Mucosa of descending colon (tissue), 3 donors: ENCODE results near the gene ACTR1B. TPM values are rescaled to one million over a fixed set of nuclear protein-coding genes. Genes with fewer than 3 reads are reported as not detected.
A peak's percentile ranks its signal among the peaks of the same experiment; 100 is the strongest.

Experiments used
- ATAC-seq: fragments of 200-7000 bp; cut with Tn5 transposase; one replicate; pipeline ENCODE4 v1.9.1; 2020; ENCODE audit warnings: mild to moderate bottlenecking, moderate library complexity
- DNase-seq, 3 donors: peaks; one replicate each; pipeline ENCODE4 v3.0.0-alpha.2; 2020
- H3K36me3 ChIP-seq: fragments of 200-600 bp; one replicate; pipeline ENCODE4 v1.8.0; 2021; ENCODE audit warnings: low read depth, mild to moderate bottlenecking
- H3K4me1 ChIP-seq: fragments of 200-600 bp; one replicate; pipeline ENCODE4 v1.8.0; 2021; ENCODE audit warnings: low read depth, mild to moderate bottlenecking
- H3K4me3 ChIP-seq: fragments of 200-600 bp; one replicate; pipeline ENCODE4 v1.8.0; 2021; ENCODE audit warnings: mild to moderate bottlenecking
- H3K9me3 ChIP-seq: fragments of 200-600 bp; one replicate; pipeline ENCODE4 v1.8.0; 2021; ENCODE audit warnings: mild to moderate bottlenecking
- CTCF ChIP-seq: fragments of 200-600 bp; IDR thresholded peaks from one replicate; pipeline ENCODE4 v1.8.0; 2022; ENCODE audit warnings: antibody characterized with exemption, mild to moderate bottlenecking
- intact Hi-C, 2 donors: fragments of 100-400 bp; cut with DNase I in 1 of 2; cut with micrococcal nuclease in 1 of 2; formaldehyde crosslinking; loops; one replicate each; pipeline versions ENCODE4 v1.11.0 to v1.11.1; 2022; cut with DNase I, micrococcal nuclease
- total RNA-seq, 3 donors: library from RNA; stranded (reverse); fragmentation: NEBNext Ultra II Directional in 2 of 3; extraction: Animal tissue kit (Norgen Biotek cat#: 25700) in 2 of 3; gene quantifications; one replicate each; pipeline versions ENCODE4 v1.2.1 to v1.2.4, GENCODE V29; 2021 to 2023
- donor health status: DM: no; HTN: no; CAD: no; lungs with moderate emphysema.
- donor health status: DM: no; HTN: no; CAD: no.
- donor health status: DM: no; HTN: yes; CAD: no.

ACTR1B gene
- total RNA-seq, 3 donors from 2014 or later: 63.4 to 79.7 (median 78.3) TPM

- no peak for DNase-seq
- TF ChIP-seq CTCF: no peak
- Histone ChIP-seq H3K9me3 (no peaks in the 10 kb centered on the region), H3K4me1 (no peaks in the 10 kb centered on the region), H3K4me3 (no peak overlapping the region), H3K36me3 (no peaks in the 10 kb centered on the region)
- ATAC-seq: no peak
- intact Hi-C loops: no loop called here
These were observed 39.1 kb upstream of the ACTR1B start for GRCh38 chr2:97702731-97703470.

- no peak for DNase-seq
- Histone ChIP-seq H3K4me1 (no peaks in the 10 kb centered on the region), H3K4me3 (no peak overlapping the region), H3K36me3 (no peaks in the 10 kb centered on the region), H3K9me3 (no peaks in the 10 kb centered on the region)
- no peak for TF ChIP-seq CTCF
- ATAC-seq: no peak
- intact Hi-C loops: no loop called here
These were observed 38.1 kb upstream of the ACTR1B start for GRCh38 chr2:97701851-97702465.

- intact Hi-C loops: no loop called here
- TF ChIP-seq CTCF: no peak
- Histone ChIP-seq H3K4me1 (no peaks in the 10 kb centered on the region), H3K4me3 (no peak overlapping the region), H3K36me3 (no peaks in the 10 kb centered on the region), H3K9me3 (no peaks in the 10 kb centered on the region)
- no peak for ATAC-seq
- DNase-seq: no peak
These were observed 37.3 kb upstream of the ACTR1B start for GRCh38 chr2:97701186-97701585.

- ATAC-seq: peak; percentile 82
These were observed 36.1 kb upstream of the ACTR1B start for GRCh38 chr2:97699765-97700444.

GRCh38 chr2:97698530-97698929, 34.7 kb upstream of the ACTR1B start:
- Histone ChIP-seq H3K36me3 (no peaks in the 10 kb centered on the region), H3K4me3 (no peak overlapping the region), H3K4me1 (no peaks in the 10 kb centered on the region), H3K9me3 (no peaks in the 10 kb centered on the region)
- intact Hi-C loops: loop anchor here (5.0 to 10.0 kb wide), 2 partner anchors 104 to 106 kb away; no protein-coding TSS in a partner anchor
- DNase-seq (no peak), ATAC-seq (no peak)
- TF ChIP-seq CTCF: no peak

More at GRCh38 chr2:97699765-97700444, 36.1 kb upstream of the ACTR1B start:
- H3K36me3 ChIP-seq: no peaks in the 10 kb centered on the region
- no peaks in the 10 kb centered on the region for H3K9me3 ChIP-seq
- no peak overlapping the region for H3K4me3 ChIP-seq
- no peaks in the 10 kb centered on the region for H3K4me1 ChIP-seq
- DNase-seq: peak in 2 of 3 donors; percentile 56 to 85
- intact Hi-C loops: loop anchor here (5.0 to 10.0 kb wide), 2 partner anchors 105 to 108 kb away; no protein-coding TSS in a partner anchor
- peak; percentile 46 for TF ChIP-seq CTCF
